GM19468 (cell line): Measurements from ENCODE around the gene HYOU1.
"Not testable (repeated sequence)": the region's sequence is repeated elsewhere in the genome, so short reads cannot be mapped to it uniquely, and the experiment has no call there.

Source experiments
- ATAC-seq: cut with Tn5 transposase; IDR thresholded peaks from one replicate; pipeline ENCODE4 v1.9.1; 2021; ENCODE audit warnings: mild to moderate bottlenecking, moderate library complexity, moderate number of reproducible peaks; ENCODE audit not compliant: unreplicated experiment; ENCODE audit errors: extremely low read depth

Gene HYOU1

GRCh38 chr11:119088406-119088805 lies 31.4 kb upstream of the HYOU1 start:
- no peak for ATAC-seq

- no peak for ATAC-seq
These were observed 30.8 kb upstream of the HYOU1 start for GRCh38 chr11:119087747-119088241.

- ATAC-seq, result no peak
These were observed 30.1 kb upstream of the HYOU1 start for GRCh38 chr11:119087123-119087522.

GRCh38 chr11:119085437-119085847 lies 28.4 kb upstream of the HYOU1 start:
- ATAC-seq, result no peak

GRCh38 chr11:119084663-119085436 lies 27.8 kb upstream of the HYOU1 start, which contains the start of gene HMBS:
Gene HMBS, plus strand, starts transcription at chr11:119084881. Its CDS starts 153 bp downstream, at chr11:119085034.
- peak; percentile 94 for ATAC-seq

- ATAC-seq, result no peak
These were observed 24.8 kb upstream of the HYOU1 start for GRCh38 chr11:119081682-119082260.

GRCh38 chr11:119078675-119079420 lies 21.8 kb upstream of the HYOU1 start:
- no peak for ATAC-seq

GRCh38 chr11:119077839-119078238 lies 20.8 kb upstream of the HYOU1 start:
- no peak for ATAC-seq

GRCh38 chr11:119067371-119068222 lies 10.6 kb upstream of the HYOU1 start, which contains the start of gene VPS11:
Gene VPS11, plus strand, starts transcription at chr11:119067818. Its CDS starts 6 bp downstream, at chr11:119067824.
- peak; percentile 92 for ATAC-seq

- ATAC-seq, result no peak
These were observed 8.4 kb upstream of the HYOU1 start for GRCh38 chr11:119065369-119065768.

- no peak for ATAC-seq
These were observed 5.8 kb upstream of the HYOU1 start for GRCh38 chr11:119062779-119063178.

- no peak for ATAC-seq
These were observed 4.3 kb upstream of the HYOU1 start for GRCh38 chr11:119061256-119061655.

GRCh38 chr11:119059128-119059527 lies 2.1 kb upstream of the HYOU1 start:
- ATAC-seq, result not testable (repeated sequence)

- peak; percentile 2 for ATAC-seq
These were observed 495 bp downstream of the HYOU1 start for GRCh38 chr11:119056421-119056999.

GRCh38 chr11:119055901-119056300 lies 1.1 kb downstream of the HYOU1 start:
- ATAC-seq, result no peak

GRCh38 chr11:119054418-119054817 lies 2.6 kb downstream of the HYOU1 start:
- no peak for ATAC-seq

- ATAC-seq, result no peak
These were observed 4.7 kb downstream of the HYOU1 start for GRCh38 chr11:119052163-119052814.

GRCh38 chr11:119051440-119052162 lies 5.4 kb downstream of the HYOU1 start:
- no peak for ATAC-seq
